Measurements from ENCODE around the gene NRP1.
"Not testable (repeated sequence)": the region's sequence is repeated elsewhere in the genome, so short reads cannot be mapped to it uniquely, and the experiment has no call there.

NRP1 gene

DNA sequence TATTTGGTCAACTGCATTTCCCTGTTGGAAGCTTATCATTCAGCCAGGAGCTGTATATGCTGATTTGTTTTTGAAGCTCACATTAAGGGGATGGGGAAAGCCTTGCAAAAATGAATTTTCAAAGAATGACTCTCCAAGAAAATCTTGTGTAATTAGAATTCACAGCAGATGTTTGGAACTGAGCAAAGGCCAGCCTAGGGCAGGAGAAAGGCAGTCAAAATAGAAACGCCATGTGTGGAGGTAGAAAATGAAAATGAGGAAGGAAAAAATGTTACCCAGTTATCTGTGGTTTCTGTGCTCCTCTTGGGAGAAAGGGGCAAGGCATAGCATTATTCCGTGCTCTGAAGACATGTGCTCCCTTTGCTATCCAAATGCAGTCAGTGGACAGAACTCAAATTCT, 93.5 kb downstream of the NRP1 start:
- DNase-seq: no peak

DNA sequence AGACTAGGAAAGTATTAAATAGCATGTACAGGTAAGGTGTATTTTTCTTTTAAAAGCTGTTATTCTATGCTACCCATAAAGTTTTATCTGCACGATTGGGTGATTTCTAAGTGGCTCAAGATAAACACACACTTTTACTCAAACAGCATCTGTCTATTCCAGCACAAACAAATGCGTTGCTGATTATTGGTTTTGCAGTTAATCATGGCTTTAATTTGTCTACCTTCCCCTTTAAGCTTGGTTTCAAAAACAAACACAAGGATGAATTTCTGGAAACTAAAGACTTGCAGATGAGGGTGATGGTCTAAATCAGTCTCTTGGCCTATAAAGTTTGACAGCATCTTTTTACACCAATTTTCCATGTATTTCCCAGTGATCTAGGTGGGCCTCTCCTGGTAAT, 94.2 kb downstream of the NRP1 start:
- no peak for DNase-seq

DNA sequence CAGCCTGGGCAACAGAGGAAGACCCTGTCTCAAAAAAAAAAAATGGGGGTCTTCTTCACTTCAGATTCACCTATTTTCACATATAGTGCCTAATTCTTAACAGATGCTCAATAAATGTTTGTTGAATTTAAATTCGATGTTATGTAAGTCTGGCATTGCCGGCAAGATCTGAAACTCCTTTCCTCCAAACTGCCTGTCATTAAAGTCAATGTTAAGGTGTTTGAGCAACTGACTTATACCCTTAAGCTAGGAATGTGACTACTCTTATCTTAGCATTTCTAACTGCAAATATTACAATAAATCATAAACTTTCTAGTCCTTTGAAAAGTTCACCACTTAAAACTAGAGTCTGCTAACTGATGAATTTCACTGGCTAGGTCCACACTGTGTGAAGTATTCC, 95.2 kb downstream of the NRP1 start:
- DNase-seq: no peak

DNA sequence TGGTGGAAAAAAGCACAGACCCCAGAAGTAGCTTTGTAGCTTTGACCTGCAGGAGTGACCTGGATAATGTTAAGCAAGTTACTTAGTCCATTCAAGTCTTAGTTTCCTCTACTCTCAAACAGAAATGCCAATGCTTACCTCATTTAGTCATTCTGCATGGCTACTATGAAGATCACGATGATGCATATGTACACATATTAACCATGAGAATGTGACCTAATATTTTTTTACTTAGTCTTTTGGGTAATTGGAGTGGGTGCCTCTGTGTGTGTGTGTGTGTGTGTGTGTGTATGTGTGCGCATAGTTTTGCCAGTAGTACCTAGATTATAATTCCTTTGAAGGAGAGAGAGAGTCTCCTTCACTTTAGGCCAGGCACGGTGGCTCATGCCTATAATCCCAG, 95.8 kb downstream of the NRP1 start:
- DNase-seq: no peak

DNA sequence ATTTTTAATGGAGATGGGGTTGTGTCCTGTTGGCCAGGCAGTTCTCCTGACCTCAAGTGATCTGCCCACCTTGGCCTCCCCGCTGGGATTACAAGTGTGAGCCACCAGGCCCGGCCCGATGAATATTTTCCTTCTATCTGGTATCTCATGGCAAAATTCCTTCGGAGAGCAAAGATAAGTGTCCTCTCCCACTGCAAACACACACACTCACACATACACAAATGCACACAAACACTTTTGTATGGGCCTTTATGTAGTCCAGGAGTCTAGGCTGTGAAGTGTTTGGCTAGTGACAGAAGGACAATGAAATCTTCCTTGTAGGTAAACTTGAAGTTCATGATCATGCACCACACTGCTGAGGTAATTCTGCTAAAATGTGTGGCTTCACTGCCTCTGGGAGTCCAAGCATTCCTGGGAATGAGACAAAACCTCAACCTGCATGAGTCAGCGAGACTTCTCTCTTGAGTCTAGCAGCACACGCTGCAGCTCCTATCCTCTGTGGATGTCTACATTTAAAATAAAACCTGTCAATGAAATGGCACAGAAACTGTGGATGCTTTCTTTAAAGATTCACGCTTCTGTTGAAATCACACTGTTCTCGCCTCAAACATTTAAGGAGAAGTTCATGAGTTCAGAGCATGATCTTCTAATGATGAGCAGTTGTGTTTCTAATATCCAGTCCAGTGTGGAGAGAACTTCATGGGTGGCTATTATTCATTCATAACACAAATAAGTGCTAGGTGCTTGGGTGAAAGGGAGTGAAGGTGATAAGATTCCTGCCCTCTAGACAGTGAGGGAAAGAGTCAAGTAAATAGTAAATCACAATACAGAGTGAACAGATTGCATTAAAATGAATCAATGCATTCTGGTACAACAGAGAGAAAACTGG, 96.5 kb downstream of the NRP1 start:
- no peak for DNase-seq

DNA sequence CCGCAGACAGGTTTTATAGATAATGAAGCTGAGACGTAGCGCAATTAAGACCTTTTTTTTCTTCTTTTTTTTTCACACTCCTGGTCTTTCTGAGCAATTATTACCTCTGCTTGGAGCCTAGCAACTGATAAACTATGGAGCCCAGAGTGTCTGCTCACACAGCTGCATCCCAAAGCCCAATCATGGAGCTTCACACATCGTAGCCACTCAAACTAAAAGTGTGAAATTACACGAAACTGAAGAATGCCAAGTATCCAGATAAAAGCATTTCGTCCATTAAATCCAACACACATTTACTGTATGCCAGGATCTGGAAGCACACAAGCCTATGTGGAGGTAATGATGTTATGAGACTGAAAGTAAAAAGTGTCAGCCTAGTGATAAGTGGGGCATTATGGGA, 97.6 kb downstream of the NRP1 start:
- no peak for DNase-seq

DNA sequence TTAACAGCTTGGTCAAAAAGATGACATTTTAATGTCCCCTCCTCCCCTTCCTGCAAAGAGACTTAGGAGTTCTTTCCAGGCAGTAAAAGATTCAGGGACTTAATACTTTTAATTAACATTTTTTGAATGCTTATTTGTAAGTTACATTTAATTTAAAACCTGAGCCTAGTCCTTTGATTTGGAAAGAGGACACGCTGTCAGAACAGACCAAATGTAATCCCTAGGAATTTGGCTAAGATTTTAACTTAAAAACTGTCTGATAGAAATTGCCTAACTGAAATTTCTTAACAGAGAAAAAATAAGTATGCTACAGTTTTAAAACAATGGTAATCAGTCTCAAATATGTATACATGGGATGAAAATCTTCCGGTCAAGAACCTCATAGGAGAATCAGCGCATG, 98.5 kb downstream of the NRP1 start:
- DNase-seq: no peak

DNA sequence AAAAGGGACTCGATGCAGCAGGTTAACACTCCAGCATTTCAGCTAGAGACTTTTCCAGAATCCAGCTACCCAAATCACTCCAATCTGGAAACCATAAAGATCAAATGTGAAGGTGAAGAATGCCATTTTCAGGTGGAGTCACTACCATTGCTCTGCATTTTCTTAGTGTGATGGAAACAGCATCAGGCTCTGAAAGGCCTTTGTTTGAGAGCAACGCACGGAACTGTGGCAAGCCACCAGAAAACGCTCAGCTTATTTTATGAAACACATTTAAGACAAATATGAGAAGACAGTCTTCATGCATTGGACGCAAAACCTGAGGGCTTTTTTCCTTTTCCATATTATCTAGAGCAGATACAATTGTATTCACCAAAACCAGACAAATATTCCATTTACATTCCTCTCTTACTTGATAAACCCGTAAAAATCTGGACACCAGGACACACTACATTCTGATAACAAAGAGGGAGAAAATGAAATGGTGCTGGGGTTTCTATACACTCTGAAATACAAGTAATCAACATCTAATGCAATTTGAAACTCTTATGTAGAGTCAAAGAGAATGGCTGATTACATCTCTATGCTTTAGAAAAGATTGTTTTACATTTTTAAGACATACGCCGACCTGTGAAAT, 99.1 kb downstream of the NRP1 start:
- no peak for DNase-seq

DNA sequence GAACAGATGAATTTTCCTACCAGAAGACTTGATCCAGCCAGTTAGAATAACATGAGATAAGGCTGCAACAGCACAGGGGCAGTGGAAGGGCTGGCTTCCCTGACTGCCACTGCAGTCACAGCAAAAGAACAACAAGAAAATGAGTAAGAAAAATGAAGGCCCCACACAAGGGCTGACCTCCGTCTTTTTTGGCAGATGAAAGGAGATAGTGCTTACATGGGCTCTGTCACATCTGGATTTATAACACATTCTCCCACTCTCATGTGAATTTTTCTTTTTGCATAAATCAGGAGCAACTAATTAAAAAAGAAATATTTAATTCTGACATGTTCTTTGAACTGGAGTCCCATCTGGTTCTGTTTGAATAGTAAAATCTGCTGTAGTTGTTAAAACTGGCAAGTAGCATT, 99.6 kb downstream of the NRP1 start:
- no peak for DNase-seq

DNA sequence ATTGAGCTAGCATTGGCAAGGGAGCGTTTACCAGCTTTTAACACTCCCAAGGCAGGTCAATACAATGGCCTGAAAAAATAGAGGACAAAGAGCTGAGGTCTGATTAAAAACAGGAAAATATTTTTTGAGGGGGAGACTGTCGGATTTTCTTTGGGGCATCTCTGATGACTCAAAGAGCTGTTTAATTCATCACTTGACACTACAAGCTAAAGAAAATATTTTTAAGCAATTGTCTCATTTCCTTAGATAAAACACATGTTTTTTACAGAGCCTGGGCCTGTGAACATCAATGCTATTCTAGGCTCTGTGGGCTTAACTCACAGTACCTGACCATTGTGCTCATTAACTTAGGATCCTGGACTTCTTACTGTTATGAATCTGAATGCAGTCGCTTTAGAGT, 100.8 kb downstream of the NRP1 start:
- DNase-seq: no peak

DNA sequence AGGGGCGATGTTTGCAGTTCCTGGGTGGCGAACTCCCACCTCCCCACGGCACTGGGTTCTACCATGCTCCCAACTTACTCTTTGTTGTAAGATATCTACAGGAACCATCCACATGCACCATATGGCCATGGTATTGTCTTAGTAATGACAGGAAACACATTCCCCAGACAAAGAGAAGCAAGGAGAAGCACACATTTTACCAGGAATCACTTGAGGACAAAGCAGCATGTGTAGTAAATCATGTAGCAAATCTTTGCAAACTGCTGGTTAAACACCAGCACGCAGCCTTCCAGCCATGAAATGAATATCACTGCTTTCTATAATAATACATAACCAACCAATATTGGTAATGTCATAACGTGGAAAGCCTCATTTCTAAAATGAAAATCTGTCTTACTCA, 101.2 kb downstream of the NRP1 start:
- no peak for DNase-seq

DNA sequence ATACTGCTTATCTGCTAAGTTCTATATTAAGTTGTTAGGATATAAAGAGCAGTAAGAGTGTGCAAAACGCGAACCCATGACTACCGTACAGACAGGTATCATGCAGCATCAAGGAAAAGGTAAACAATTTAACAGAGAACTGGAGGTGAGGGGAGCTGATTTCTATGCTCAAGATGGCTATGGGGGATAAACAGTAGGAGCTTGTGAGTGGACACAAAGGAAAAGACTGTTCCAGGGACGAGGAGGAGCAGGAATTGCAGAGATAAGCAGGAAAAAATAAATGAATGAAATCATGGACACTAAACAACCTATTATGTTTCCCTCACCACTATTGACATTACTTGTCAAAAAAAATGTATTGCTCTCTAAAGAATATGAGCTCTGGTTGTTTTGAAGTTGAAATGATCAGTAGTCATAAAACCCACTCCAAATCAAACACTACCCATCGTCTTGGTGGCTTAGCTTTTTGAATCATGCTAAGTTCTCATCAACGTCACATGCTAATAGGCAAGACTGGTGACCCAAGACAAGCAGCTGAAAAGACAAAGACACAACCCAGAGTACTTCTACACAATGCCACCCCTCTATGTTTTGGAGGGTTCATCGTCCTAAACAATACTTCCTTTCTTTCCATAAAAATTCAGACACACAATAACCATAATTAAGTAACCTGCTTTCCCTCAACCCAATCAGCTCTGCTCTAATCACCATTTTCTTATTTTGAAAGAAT, 102.7 kb downstream of the NRP1 start:
- DNase-seq: no peak

DNA sequence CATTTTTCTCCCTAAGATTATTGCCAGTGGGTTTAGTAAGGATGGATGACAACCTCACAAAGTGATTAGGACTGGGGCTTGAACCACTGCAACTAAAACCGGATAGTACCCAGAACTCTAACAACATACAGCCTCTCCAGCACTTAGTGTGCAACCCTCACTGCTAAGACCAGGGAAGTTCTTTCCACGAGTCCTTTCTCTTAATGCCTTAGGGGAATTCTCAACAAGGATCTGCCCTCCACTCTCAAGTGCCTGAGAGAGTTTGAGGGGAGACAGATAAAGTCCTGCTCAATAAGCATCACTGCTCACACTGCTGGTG, 104.6 kb downstream of the NRP1 start:
- DNase-seq: no peak

DNA sequence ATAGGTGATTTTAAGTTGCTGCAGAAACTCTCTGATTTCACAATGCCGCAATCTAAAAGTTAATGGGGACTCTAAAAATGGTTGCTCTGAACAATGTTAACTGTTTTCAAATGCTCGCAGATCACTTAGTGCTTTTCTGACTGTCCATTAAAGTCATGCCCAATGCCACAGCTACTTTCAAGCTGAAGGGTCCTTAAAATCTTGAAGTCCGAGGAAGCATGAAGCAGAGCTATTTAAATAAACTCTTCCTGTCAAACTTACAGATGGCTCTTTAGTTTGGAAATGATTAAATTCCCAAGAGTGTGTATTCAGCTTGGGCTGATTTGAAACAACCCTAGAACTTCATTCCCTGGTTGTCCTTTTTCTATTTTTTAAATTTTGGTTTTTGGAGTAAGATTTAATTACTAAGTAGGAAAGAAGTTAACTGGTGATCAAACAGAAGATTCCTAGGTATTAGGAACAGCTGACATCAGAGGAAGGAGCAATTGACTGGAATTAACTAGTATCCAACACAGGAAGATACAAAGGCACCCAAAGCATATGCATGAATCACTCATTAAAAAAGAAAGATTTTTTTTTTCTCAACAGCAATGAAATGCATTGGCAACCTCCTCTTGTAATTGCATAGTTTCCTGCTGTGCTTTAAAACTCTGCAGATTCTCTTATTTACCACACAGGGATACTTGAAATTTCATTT, 105.1 kb downstream of the NRP1 start:
- no peak for DNase-seq

DNA sequence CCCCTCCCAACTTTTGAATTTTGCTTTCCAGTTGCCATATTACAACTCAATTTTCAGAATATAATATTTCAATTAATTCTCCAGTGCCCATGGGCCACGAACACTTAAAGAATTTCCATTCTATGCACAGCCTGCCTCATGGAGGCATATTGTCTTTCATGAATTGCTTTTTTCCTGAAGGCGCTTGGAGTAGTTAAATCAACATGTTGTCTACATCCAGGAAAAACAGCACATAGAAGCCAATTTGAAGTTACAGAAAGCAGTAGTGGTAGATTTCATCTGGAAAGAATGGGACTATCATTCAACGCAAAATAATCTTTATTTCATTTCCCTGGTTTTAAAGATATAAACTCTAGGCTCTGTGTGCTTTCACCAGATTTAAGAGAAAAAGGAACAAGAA, 106.0 kb downstream of the NRP1 start:
- DNase-seq: no peak

DNA sequence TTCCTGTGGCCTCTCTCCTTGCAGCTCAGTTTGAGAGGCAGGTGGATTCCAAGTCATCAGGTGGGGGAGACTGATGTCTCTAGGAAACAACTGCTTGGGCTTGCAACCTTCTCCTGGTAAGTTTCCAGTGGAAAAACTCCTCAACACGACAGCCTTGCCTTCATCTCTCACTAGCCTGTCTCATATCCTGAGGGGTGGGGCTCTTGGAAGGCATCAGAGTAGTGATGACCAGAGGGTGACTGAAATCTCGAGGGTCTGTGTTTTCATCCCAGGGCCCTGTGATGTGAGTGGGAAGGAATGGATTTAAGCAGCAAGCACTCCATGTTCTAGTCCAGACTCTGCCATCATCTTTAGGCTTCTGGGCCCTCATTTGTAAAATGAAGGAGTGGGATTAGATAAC, 107.0 kb downstream of the NRP1 start:
- DNase-seq: no peak

DNA sequence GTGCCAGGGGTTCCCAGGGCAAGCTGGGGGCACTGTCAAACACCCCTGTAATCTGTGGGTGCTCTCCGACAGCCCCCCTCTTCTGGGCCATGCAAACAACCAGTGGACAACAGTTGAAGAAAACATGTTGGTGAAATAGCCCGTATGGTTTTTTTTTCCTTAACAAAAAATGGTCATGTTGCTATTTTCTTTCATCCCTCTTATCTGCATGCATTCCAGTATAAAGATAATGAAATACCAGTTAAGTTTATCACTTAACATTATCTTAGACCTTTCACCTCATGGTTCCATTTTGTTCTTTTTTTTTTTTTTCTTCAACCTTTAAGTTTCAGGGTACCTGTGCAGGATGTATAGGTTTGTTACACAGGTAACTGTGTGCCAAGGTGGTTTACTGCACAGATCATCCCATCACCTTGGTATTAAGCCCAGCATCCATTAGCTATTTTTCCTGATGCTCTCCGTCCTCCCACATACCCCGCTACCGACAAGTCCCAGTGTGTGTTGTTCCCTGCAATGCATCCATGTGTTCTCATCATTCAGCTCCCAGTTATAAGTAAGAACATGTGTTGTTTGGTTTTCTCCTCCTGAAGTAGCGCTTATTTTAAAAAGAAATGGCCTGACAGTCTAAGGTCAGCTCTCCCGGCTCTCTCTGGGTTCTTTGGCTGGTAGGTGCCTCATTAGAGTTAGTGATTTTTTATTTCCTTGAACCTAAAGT, 110.1 kb downstream of the NRP1 start:
- no peak for DNase-seq

DNA sequence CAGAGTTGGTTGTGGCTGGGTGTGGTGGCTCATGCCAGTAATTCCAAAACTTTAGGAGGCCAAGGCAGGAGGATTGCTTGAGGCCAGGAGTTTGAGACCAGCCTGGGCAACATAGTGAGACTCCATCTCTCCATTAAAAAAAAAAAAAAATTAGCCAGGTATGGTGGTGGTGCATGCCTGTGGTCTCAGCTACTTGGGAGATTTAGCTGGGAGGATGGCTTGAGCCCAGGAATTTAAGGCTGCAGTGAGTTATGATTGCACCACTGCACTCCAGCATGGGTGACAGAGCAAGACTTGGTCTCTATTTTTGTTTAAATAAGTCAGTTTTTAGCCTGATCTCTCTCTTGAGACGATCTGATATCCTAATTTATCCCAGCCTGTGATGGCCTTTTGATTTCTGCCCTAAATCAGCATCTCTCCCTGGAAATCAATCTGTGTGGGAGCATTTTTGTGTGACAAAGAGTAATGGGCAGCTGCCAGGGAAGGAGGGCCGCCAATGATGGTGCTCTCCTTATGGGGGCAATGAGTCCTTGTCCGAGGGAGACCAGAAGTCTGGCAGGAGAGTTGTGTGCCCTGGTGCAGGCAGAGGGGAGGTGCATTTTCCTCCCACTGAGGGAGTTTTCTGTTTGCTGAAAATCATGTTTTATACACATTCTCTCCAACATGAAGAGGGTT, 111.0 kb downstream of the NRP1 start:
- DNase-seq: no peak

DNA sequence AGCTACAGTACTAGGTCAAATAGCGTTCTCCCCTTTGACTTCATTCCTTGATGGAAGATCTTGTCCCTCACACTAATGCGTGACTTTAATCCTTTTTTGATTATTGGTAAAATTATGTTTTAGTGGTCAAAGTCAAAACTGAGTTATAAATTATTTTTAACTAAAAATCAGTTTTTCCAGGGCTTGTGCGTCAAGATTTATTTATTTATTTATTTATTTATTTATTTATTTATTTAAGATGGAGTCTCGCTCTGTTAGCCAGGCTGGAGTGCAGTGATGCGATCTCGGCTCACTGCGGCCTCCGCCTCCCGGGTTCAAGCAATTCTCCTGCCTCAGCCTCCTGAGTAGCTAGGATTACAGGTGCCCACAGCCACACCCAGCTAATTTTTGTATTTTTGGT, 112.2 kb downstream of the NRP1 start:
- DNase-seq: not testable (repeated sequence)

DNA sequence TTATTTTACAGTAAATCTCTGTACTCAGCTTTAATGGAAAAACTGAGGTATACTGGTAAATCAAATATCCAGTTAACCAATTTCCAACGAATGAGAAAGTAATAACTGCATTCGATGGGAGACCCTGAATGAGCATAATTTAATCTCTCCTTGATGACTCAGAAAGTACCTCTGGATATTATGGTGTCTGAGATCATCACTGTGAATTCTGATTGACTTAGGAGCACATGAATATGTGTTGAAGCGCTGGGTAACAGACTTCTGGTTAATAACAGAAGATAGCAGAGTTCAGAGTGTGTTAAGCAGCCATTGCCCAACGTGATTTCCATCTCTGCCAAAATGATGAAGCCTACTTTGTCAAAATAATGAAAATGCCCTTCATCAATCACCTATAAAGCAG, 116.6 kb downstream of the NRP1 start:
- DNase-seq: no peak
